Subcutaneous adipose tissue (tissue), 4 donors: ENCODE measurements around the gene LY86. TPM values are rescaled to one million over a fixed set of nuclear protein-coding genes. Genes with fewer than 3 reads are reported as not detected.

ENCODE experiments used
- CTCF ChIP-seq: fragments of 450-650 bp; IDR thresholded peaks from one replicate; pipeline ENCODE4 v1.5.1; 2016; ENCODE audit warnings: low read depth, mild to moderate bottlenecking, control low read depth, antibody characterized with exemption, moderate library complexity
- total RNA-seq, 4 donors: library from RNA; depleted of rRNA; stranded (reverse); fragments of >200 nt; gene quantifications; one replicate each; pipeline ENCODE4 v1.1.0, GENCODE V29; 2016

LY86 gene
- total RNA-seq: 100 to 1,000 TPM in 1 of 4 donors, 1 to 10 TPM in 3; 2.6 to 111 (median 4.9) TPM

- no peak for TF ChIP-seq CTCF
These were observed at the start of gene LY86 for GRCh38 chr6:6588064-6588923. Gene LY86, plus strand, starts transcription at chr6:6588720. Its CDS starts 15 bp downstream, at chr6:6588735.

GRCh38 chr6:6539036-6539435 lies 49.5 kb upstream of the LY86 start:
- TF ChIP-seq CTCF: no peak

- no peak for TF ChIP-seq CTCF
These were observed 46.2 kb upstream of the LY86 start for GRCh38 chr6:6542357-6542756.

GRCh38 chr6:6543181-6543879 lies 45.2 kb upstream of the LY86 start:
- TF ChIP-seq CTCF: no peak

- TF ChIP-seq CTCF: no peak
These were observed 42.8 kb upstream of the LY86 start for GRCh38 chr6:6545616-6546317.

GRCh38 chr6:6546318-6547109 lies 42.0 kb upstream of the LY86 start:
- TF ChIP-seq CTCF: no peak
